Rectal smooth muscle tissue (tissue), 1 donor: ENCODE results near the gene HDAC5.

Source experiments
- H3K27ac ChIP-seq: one replicate; pipeline ENCODE4 v1.7.0; 2013; ENCODE audit warnings: low read depth, low read length, inconsistent platforms
- H3K27me3 ChIP-seq: one replicate; pipeline ENCODE4 v1.7.0; 2013; ENCODE audit warnings: low read length; ENCODE audit not compliant: control insufficient read depth, insufficient read depth
- H3K36me3 ChIP-seq: one replicate; pipeline ENCODE4 v1.7.0; 2013; ENCODE audit warnings: low read length; ENCODE audit not compliant: control insufficient read depth, insufficient read depth
- H3K4me1 ChIP-seq: one replicate; pipeline ENCODE4 v1.7.0; 2013; ENCODE audit warnings: low read length; ENCODE audit not compliant: control insufficient read depth, insufficient read depth
- H3K4me3 ChIP-seq: one replicate; pipeline ENCODE4 v1.7.0; 2013; ENCODE audit warnings: low read length
- H3K9ac ChIP-seq: one replicate; pipeline ENCODE4 v1.7.0; 2013; ENCODE audit warnings: low read length

The HDAC5 gene

DNA sequence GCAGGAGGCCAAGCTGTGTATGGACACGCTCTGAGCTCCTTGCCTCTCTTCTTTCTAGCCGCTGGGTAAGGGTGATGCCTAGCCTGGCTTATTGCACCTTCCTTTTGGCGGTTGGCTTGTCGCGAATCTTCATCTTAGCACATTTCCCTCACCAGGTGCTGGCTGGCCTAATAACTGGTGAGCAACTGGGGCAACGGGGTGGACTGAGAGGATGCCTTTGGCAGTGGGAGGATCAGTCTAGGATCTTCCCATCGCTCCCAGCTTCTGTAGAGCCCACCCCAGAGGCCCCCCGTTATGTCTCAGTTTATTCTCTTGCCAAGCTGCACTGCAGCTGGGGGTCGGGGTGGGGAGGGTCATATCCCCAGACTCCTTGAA lies 48.5 kb downstream of the HDAC5 start:
- Histone ChIP-seq H3K4me1 (peaks cover 8% of the 10 kb centered on the region), H3K27me3 (no peaks in the 10 kb centered on the region), H3K9ac (no peak overlapping the region), H3K36me3 (peaks cover 42% of the 10 kb centered on the region), H3K4me3 (no peak overlapping the region), H3K27ac (no peak overlapping the region)

DNA sequence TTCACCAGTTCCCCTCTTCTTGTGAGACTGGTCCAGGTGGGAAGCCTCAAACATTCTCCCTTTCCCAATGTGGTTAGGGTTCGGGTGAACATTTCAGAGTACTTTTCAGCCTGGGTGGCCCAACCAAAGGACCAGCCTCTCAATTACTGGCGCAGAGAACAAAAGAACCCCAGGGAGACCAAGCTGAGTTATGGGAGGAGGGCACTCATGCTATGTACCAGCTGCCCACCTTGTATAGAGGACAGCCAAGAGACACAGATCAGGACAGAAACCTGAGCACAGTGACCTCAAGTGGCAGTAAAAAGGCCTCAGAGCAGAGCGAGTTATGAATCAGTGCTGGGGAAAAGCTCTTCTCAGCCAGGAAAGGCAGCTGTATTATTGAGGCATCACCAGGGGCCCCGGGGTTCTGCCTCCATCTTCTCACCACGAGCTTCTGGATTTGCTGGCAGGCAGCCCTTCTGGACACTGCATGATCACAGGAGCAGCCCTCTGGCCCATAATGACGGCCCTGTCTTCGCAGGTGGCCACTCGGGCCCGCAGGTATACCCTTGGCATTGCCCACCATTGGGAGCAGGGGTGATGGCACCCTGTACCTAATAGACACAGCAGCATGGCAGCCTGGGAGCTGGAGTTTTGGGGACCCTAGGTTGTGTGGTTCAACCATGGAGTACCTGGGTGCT lies 49.1 kb downstream of the HDAC5 start:
- H3K36me3 ChIP-seq, result peaks cover 40% of the 10 kb centered on the region

DNA sequence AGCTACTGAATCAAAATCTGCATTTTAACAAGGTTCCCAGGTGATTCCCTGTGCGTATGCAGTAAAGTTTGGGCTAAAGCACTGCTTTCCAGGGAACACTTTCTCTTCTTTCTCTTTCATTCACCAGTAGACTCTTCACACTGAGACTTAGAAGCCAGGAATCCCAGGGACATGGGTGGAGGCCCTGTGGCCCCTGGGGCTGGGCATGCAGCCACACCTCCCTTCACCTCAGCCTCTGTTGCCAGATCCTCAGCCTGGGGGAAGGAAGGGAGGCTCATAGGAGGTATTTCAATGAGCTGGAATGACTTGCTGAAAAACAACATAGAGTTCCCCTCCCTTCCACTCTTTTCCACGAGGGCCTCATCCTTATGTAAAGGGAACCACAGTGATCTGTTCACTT lies 51.7 kb downstream of the HDAC5 start:
- Histone ChIP-seq H3K27ac (no peak overlapping the region), H3K4me3 (peak overlapping the region; percentile 99), H3K9ac (no peak overlapping the region), H3K4me1 (peaks cover 10% of the 10 kb centered on the region), H3K36me3 (peaks cover 21% of the 10 kb centered on the region), H3K27me3 (no peaks in the 10 kb centered on the region)

More for the DNA sequence above, 49.1 kb downstream of the HDAC5 start:
- Histone ChIP-seq H3K27ac (no peak overlapping the region), H3K4me1 (peaks cover 10% of the 10 kb centered on the region), H3K27me3 (no peaks in the 10 kb centered on the region), H3K9ac (no peak overlapping the region), H3K4me3 (no peak overlapping the region)

DNA sequence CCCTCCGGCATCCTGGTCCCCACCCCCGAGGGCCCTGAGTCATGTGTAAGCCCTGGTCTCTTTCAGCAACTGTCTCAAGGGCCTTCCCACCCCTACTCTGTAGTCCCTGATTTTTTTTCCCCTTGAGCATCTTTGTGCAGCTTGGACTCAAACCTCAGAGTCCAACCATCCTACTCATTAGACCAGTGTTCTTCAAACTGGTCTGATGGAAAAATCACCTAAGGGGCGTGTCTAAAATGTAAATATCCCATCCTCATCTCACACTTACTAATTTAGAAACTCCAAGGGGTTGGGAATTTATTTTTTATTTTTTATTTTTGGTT lies 52.3 kb downstream of the HDAC5 start:
- peak overlapping the region; percentile 82 for H3K9ac ChIP-seq
- peaks cover 10% of the 10 kb centered on the region for H3K4me1 ChIP-seq

DNA sequence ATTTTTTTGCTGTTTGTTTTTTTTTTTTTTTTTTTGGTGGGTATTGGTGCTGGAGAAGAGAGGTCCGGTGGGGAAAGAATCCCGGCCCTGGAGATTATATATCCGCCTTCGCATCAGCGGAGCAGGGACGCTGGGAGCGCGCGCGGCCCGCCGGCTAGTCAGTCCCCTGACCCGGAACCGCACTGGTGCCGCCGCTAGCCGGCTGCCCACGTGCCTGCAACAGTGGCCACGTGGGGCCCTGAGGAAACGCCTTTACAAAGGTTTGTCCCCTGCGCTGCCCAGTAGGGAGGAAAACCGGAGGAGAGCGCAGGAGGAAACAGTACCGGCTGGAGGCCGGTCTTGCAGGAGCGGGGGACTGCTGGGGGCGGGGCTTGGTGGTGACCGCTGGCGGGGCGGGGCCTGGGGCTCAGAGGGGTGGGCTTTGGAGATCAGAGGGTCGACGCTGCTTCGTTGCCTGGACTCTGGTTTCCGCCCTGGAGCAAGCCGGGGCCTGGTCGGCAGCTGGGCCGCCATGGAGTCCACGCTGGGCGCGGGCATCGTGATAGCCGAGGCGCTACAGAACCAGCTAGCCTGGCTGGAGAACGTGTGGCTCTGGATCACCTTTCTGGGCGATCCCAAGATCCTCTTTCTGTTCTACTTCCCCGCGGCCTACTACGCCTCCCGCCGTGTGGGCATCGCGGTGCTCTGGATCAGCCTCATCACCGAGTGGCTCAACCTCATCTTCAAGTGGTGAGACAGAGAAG lies 52.8 kb downstream of the HDAC5 start, which contains the start of gene G6PC3:
G6PC3 (plus strand) TSS at position 281 of the 743 bp plus-strand sequence; CDS start at position 512, 231 bp downstream.
- Histone ChIP-seq H3K4me1 (peaks cover 10% of the 10 kb centered on the region), H3K27ac (peak within 1 kb of the TSS; percentile 92), H3K27me3 (no peaks in the 10 kb centered on the region), H3K36me3 (peaks cover 15% of the 10 kb centered on the region), H3K9ac (peak within 1 kb of the TSS; percentile 82), H3K4me3 (peak within 1 kb of the TSS; percentile 99)

More for the DNA sequence above, 52.3 kb downstream of the HDAC5 start:
- Histone ChIP-seq H3K27ac (peak overlapping the region; percentile 92), H3K27me3 (no peaks in the 10 kb centered on the region), H3K36me3 (peaks cover 19% of the 10 kb centered on the region), H3K4me3 (peak overlapping the region; percentile 99)

DNA sequence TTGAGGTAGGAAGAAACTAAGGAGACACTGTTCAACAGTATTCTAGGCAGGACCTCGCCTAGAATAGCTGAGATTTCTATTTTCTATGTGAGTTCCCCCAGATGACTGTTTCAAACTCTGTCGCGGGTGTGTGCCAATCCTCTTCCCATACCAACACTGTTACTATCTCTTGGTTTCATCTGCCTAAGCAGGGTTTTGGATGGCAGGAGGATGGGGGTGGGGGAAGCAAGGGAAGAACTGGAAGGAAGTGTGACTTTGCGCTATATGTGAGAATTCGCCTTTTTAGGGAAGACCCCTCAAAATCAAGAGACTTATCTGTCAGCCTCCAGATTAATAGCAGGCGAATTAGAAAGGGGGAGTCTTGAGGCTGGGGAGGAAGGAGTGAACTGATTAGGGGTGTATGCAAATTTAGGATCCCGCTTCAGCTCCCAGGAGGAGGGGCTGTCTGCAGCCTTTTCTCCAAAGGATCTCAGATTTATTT lies 53.4 kb downstream of the HDAC5 start:
- Histone ChIP-seq H3K9ac (peak overlapping the region; percentile 38), H3K36me3 (peaks cover 10% of the 10 kb centered on the region), H3K4me3 (peak overlapping the region; percentile 58), H3K4me1 (peaks cover 10% of the 10 kb centered on the region), H3K27ac (peak overlapping the region; percentile 73), H3K27me3 (no peaks in the 10 kb centered on the region)

DNA sequence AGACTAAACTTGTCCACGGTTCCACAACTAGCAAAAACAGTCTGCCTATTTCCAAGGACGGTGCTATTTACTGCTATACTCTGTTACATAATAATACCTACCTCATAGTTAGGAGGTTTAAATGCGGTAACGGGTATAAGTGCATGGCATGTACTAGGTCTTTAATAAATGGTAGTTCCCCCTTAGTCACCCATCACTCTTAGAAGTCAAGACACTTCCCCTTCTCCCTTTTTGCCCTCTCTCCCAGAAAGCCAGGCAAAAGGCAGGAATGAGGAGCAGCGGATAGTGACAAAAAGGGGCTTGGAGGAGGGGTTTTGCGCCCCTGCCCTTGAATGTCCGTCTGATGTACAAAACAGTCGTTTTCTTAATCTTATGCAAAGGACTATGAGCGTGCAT lies 55.9 kb downstream of the HDAC5 start:
- Histone ChIP-seq H3K9ac (no peak overlapping the region), H3K36me3 (peaks cover 5% of the 10 kb centered on the region), H3K27me3 (no peaks in the 10 kb centered on the region), H3K4me1 (peaks cover 10% of the 10 kb centered on the region), H3K4me3 (no peak overlapping the region), H3K27ac (no peak overlapping the region)

DNA sequence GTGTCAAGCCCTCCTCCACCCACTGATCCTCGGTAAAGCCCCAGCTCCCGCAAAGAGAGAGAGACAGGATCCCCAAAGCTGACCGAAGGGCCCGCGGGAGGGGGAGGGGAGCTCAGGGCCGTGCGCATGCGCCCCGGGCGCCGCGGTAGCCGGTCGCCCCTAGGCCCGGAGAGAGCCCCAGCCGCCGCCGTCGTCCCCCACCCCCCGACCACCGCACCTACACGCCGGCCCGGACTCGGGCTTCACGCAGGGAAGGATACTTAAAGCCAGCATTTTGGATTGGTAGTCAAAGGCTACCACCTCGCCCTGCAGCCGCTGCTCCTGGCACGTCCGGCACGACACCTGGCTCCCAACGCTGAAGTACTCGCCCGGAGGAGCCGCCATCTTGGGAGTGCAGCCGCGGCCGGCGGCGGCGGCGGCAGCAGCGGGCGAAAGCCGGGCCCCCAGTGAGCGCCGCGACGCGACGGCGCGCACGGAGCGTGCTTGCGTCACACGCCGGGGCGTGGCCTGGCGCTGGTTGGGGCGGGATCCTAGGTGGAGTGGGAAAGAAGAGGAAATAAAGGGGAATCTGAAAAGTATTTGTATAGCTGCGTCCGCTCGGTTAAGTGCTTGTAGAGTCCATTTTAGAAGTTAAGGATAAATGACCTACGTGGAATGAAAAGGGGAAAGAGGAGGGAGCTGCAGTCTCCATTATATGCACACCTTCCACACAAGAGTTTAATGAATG lies 57.1 kb downstream of the HDAC5 start, which contains the start of gene LSM12:
LSM12 (minus strand) TSS at position 468 of the 727 bp plus-strand sequence; CDS start at position 384, 84 bp downstream.
- H3K27me3 ChIP-seq, result no peaks in the 10 kb centered on the region
- H3K9ac ChIP-seq, result peak within 1 kb of the TSS; percentile 32
- H3K36me3 ChIP-seq, result peaks cover 10% of the 10 kb centered on the region
- peaks cover 5% of the 10 kb centered on the region for H3K4me1 ChIP-seq
- peak within 1 kb of the TSS; percentile 65 for H3K4me3 ChIP-seq
- peak within 1 kb of the TSS; percentile 95 for H3K27ac ChIP-seq

DNA sequence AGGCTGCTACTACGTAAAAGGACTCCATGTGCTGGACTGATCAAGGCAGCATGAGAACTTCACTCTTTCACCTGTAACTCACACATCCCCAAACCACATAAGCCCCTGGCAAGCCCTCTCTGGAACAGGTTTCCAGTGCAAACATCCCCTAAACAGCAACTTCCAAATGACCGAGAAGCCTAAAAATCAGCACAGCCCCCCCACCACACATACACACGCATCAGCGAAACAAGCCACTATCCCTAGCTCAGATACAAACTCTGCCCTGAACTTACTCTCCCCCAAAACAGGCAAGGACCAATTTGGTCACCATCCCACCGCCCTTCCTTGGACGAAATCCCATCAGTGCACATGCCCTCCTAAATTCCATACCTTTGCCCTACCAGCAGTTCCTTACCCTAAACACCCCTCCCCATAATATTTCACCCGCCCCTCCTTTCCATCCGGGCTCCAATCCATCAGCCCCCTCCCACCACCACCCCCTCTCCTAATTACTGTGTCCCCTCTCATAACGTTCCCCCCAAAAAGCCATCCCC lies 57.7 kb downstream of the HDAC5 start:
- Histone ChIP-seq H3K9ac (peak overlapping the region; percentile 32), H3K36me3 (peaks cover 10% of the 10 kb centered on the region), H3K4me3 (peak overlapping the region; percentile 65), H3K4me1 (peaks cover 5% of the 10 kb centered on the region), H3K27ac (peak overlapping the region; percentile 95), H3K27me3 (no peaks in the 10 kb centered on the region)

DNA sequence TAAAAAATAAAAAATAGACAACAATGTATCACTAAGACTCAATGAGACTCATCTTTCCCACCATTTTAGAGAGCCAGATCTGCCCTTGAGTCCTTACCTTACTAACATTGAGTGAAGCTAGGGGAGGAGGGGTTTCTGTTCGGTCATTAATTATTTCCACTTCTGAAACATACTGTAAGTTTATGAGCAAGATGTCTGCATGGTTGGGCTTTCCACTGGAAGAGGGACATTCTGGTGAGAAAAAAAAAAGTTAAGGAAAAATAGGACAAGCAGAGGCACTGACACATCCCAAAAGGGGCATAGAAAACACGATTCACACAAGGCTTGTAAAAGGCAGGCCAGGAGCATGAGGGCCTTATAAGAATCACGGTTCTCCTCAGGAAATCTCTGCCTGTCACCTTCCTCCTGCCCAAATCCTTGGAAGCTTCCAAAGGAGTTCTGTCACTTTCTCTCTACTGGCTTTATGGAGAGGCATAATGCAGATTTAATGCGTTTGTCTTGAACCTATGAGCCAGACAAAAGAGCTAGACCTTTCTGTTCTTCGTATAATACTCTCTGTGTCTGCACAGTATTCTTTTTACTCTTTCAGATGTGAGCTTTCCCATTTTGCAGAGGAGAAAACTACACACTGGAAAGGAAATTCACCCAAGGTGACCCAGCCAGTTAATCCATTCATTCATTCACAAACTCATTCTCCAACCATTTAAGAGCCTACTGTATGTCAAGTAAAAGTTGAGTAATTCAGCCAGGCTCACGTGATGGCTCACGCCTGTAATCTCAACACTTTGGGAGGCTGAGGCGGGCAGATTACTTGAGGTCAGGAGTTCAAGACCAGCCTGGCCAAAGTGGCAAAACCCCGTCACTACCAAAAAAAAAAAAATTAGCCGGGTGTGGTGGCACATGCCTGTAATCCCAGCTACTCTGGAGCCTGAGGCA lies 59.5 kb downstream of the HDAC5 start:
- Histone ChIP-seq H3K36me3 (peaks cover 10% of the 10 kb centered on the region), H3K9ac (no peak overlapping the region), H3K27ac (no peak overlapping the region), H3K27me3 (no peaks in the 10 kb centered on the region), H3K4me1 (no peaks in the 10 kb centered on the region), H3K4me3 (no peak overlapping the region)

DNA sequence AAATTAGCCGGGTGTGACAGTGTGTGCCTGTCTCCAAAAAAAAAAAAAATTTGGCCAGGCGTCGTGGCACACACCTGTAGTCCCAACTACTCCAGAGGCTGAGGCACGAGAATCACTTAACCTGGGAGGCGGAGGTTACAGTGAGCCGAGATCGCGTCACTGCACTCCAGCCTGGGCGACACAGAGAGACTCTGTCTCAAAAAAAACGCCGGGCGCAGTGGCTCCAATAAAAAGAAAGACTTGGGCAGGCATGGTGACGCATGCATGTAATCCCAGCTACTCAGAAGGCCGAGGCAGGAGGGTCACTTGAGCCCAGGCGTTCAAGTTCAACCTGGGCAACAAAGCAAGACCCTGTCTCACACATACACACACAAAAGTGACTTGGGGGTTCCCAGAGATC lies 60.6 kb downstream of the HDAC5 start:
- H3K4me1 ChIP-seq, result no peaks in the 10 kb centered on the region
- H3K36me3 ChIP-seq, result peaks cover 10% of the 10 kb centered on the region
- H3K27ac ChIP-seq, result no peak overlapping the region
- no peak overlapping the region for H3K4me3 ChIP-seq
- H3K9ac ChIP-seq, result no peak overlapping the region
- H3K27me3 ChIP-seq, result no peaks in the 10 kb centered on the region
